SK-N-SH (cell line): Measurements from ENCODE around the gene KRT6B. TPM values are rescaled to one million over a fixed set of nuclear protein-coding genes. Genes with fewer than 3 reads are reported as not detected.

Experiments used
- CTCF ChIA-PET: fragments of 300-600, 350-600 bp; formaldehyde crosslinking; extraction: SDS; loops from one replicate; lab custom pipeline; 2021; lab: Yijun Ruan, JAX
- POLR2A ChIA-PET: fragments of 350-600 bp; sonication (Branson Sonifier 250); formaldehyde crosslinking; extraction: SDS; loops from one replicate; lab custom pipeline; 2020; ENCODE audit warnings: antibody characterized with exemption, inconsistent platforms; lab: Yijun Ruan, JAX
- DNase-seq: peaks from one replicate; pipeline ENCODE4 v3.0.0; 2012
- H2AFZ ChIP-seq: fragments of 200-600 bp; sonication (generic); 2 replicates; pipeline ENCODE4 v1.8.1; 2016; ENCODE audit warnings: antibody characterized with exemption, mild to moderate bottlenecking, low read depth
- H3F3A ChIP-seq: fragments of 200-600 bp; sonication (generic); replicated peaks from 2 replicates; pipeline ENCODE3; 2016; ENCODE audit warnings: antibody characterized with exemption, mild to moderate bottlenecking; ENCODE audit not compliant: insufficient read depth
- H3K27ac ChIP-seq, 2 experiments: fragments of 200-500 bp in 1 of 2; fragments of 200-600 bp in 1 of 2; sonication (Bioruptor generic) in 1 of 2; sonication (generic), shearing (Covaris generic) in 1 of 2; 2 replicates each; pipeline versions ENCODE4 v1.5.1 to v1.6.1; 2014 to 2016; ENCODE audit warnings: low read depth in 2 of 2, inconsistent platforms in 1 of 2, low read length in 1 of 2, mild to moderate bottlenecking in 1 of 2, mixed read lengths in 1 of 2
- H3K27me3 ChIP-seq: fragments of 200-600 bp; sonication (generic), shearing (Covaris generic); 2 replicates; pipeline ENCODE4 v1.6.1; 2016; ENCODE audit warnings: mixed run types; ENCODE audit not compliant: insufficient read depth
- H3K36me3 ChIP-seq, 2 experiments: fragments of 200-500 bp in 1 of 2; fragments of 200-600 bp in 1 of 2; sonication (Bioruptor generic) in 1 of 2; sonication (generic) in 1 of 2; replicated peaks in 1 of 2; 2 replicates each; pipeline versions ENCODE3 to v1.5.1; 2014 to 2016; ENCODE audit warnings: low read length in 1 of 2, mild to moderate bottlenecking in 1 of 2; ENCODE audit not compliant: insufficient read depth in 2 of 2, control insufficient read depth in 1 of 2
- H3K4me1 ChIP-seq, 2 experiments: fragments of 200-500 bp in 1 of 2; fragments of 200-600 bp in 1 of 2; sonication (Bioruptor generic) in 1 of 2; sonication (generic), shearing (Covaris generic) in 1 of 2; 2 replicates each; pipeline versions ENCODE4 v1.5.1 to v1.6.1; 2014 to 2016; ENCODE audit warnings: low read depth in 1 of 2, low read length in 1 of 2, mixed run types in 1 of 2; ENCODE audit not compliant: insufficient read depth in 2 of 2, control insufficient read depth in 1 of 2
- H3K4me2 ChIP-seq: fragments of 200-600 bp; sonication (generic), shearing (Covaris generic); 2 replicates; pipeline ENCODE4 v1.6.1; 2017; ENCODE audit warnings: mixed run types
- H3K4me3 ChIP-seq, 2 experiments: fragments of 200-500 bp in 1 of 2; fragments of 200-600 bp in 1 of 2; sonication (Bioruptor generic) in 1 of 2; sonication (generic), shearing (Covaris generic) in 1 of 2; 2 replicates each; pipeline versions ENCODE4 v1.5.1 to v1.8.1; 2014 to 2016; ENCODE audit warnings: low read depth in 2 of 2, inconsistent platforms in 1 of 2, low read length in 1 of 2, mild to moderate bottlenecking in 1 of 2, mixed read lengths in 1 of 2, moderate library complexity in 1 of 2
- H3K79me2 ChIP-seq: fragments of 200-600 bp; sonication (generic); 2 replicates; pipeline ENCODE4 v1.8.1; 2017; ENCODE audit warnings: mild to moderate bottlenecking; ENCODE audit not compliant: insufficient read depth
- H3K9ac ChIP-seq: fragments of 200-600 bp; sonication (generic); 2 replicates; pipeline ENCODE4 v1.6.1; 2017; ENCODE audit warnings: mixed run types
- H3K9me2 ChIP-seq: fragments of 200-600 bp; sonication (generic); 2 replicates; pipeline ENCODE4 v1.6.1; 2017; ENCODE audit warnings: mixed run types
- H3K9me3 ChIP-seq: fragments of 200-600 bp; sonication (generic); 2 replicates; pipeline ENCODE4 v1.6.1; 2017; ENCODE audit warnings: mixed run types, mild to moderate bottlenecking, moderate library complexity
- H4K20me1 ChIP-seq: fragments of 200-600 bp; sonication (generic); 2 replicates; pipeline ENCODE4 v1.6.1; 2017; ENCODE audit warnings: mild to moderate bottlenecking, mixed run types; ENCODE audit not compliant: insufficient read depth
- FOSL2 ChIP-seq: IDR thresholded peaks from 2 replicates; pipeline ENCODE4 v1.4.0; 2012; ENCODE audit warnings: low read depth, mild to moderate bottlenecking, moderate library complexity, borderline replicate concordance
- FOXJ3 ChIP-seq: sonication (generic); formaldehyde crosslinking; IDR thresholded peaks from 2 replicates; pipeline ENCODE4 v1.5.1; 2020; ENCODE audit warnings: mild to moderate bottlenecking, missing genetic modification reagents
- GABPA ChIP-seq: IDR thresholded peaks from 2 replicates; pipeline ENCODE4 v1.4.0; 2012; ENCODE audit warnings: low read depth, mild to moderate bottlenecking
- MAX ChIP-seq: IDR thresholded peaks from 2 replicates; pipeline ENCODE4 v1.4.0; 2012; ENCODE audit warnings: low read depth
- PBX3 ChIP-seq: IDR thresholded peaks from 2 replicates; pipeline ENCODE4; 2012
- RAD21 ChIP-seq: IDR thresholded peaks from 2 replicates; pipeline ENCODE4 v1.6.1; 2012; ENCODE audit warnings: mild to moderate bottlenecking, low read length
- RCOR1 ChIP-seq: fragments of 150-350 bp; IDR thresholded peaks from 2 replicates; pipeline ENCODE4 v1.6.1; 2017; ENCODE audit warnings: antibody characterized with exemption, low read length
- REST ChIP-seq: IDR thresholded peaks from 2 replicates; pipeline ENCODE4 v1.6.1; 2012; ENCODE audit warnings: mild to moderate bottlenecking, low read depth, low read length, moderate library complexity
- TAF1 ChIP-seq: IDR thresholded peaks from 2 replicates; pipeline ENCODE4 v1.6.1; 2012; ENCODE audit warnings: low read depth, mild to moderate bottlenecking, low read length, moderate library complexity, borderline replicate concordance
- TCF12 ChIP-seq: IDR thresholded peaks from 2 replicates; pipeline ENCODE4 v1.4.0; 2012
- TEAD4 ChIP-seq: IDR thresholded peaks from 2 replicates; pipeline ENCODE4 v1.4.0; 2012; ENCODE audit warnings: mild to moderate bottlenecking, borderline replicate concordance; ENCODE audit not compliant: insufficient read depth
- YY1 ChIP-seq: IDR thresholded peaks from 2 replicates; pipeline ENCODE4 v1.4.0; 2012; ENCODE audit warnings: low read depth, mild to moderate bottlenecking
- WGBS: methylation state at CpG from one replicate; pipeline ENCODE4 v1.1.6; 2017; ENCODE audit warnings: low lambda C conversion rate; 5-methylcytosine and 5-hydroxymethylcytosine counted together
- polyA plus RNA-seq, 3 experiments: library from polyadenylated mRNA; depleted of rRNA; stranded (reverse); fragments of >200 nt; gene quantifications; 2 replicates each; pipeline ENCODE4 v1.2.3, GENCODE V29; 2012
- TF ChIP-seq, protein P1 (sequence below): fragments of 200-600 bp; sonication (generic); IDR thresholded peaks from 2 replicates; pipeline ENCODE4 v1.6.1; 2017; ENCODE audit warnings: antibody characterized with exemption, mild to moderate bottlenecking, moderate library complexity
- TF ChIP-seq, protein P2 (sequence below): IDR thresholded peaks from 2 replicates; pipeline ENCODE4 v1.4.0; 2012; ENCODE audit warnings: low read depth, borderline replicate concordance

The KRT6B gene
- polyA plus RNA-seq, 1 of the 3 experiments (the other 2 are of a cell fraction), result not detected

DNA sequence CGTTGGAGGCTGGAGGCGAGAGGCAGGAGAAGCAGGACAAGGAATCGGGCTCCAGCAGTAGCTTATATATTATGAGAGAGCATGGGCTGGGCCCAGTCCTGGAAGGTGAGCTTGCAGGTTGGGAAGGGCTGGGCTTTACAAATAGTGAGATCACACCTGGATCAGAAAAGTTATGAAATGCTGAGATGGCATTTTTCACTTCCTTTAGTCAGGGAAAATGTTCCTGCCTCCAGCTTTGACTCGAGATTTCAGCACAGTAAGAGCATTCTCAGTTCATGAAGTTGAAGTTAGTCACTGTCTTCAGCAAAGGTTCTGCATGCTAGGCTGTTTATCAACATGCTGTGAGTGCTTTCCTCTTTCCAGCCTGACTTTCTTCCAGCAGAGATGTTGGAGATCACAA lies 21.8 kb upstream of the KRT6B start, which contains the start of gene KRT6C (continued):
- TF ChIP-seq, protein P1, sequence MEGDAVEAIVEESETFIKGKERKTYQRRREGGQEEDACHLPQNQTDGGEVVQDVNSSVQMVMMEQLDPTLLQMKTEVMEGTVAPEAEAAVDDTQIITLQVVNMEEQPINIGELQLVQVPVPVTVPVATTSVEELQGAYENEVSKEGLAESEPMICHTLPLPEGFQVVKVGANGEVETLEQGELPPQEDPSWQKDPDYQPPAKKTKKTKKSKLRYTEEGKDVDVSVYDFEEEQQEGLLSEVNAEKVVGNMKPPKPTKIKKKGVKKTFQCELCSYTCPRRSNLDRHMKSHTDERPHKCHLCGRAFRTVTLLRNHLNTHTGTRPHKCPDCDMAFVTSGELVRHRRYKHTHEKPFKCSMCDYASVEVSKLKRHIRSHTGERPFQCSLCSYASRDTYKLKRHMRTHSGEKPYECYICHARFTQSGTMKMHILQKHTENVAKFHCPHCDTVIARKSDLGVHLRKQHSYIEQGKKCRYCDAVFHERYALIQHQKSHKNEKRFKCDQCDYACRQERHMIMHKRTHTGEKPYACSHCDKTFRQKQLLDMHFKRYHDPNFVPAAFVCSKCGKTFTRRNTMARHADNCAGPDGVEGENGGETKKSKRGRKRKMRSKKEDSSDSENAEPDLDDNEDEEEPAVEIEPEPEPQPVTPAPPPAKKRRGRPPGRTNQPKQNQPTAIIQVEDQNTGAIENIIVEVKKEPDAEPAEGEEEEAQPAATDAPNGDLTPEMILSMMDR, result no peak
- no peak for TF ChIP-seq TCF12

DNA sequence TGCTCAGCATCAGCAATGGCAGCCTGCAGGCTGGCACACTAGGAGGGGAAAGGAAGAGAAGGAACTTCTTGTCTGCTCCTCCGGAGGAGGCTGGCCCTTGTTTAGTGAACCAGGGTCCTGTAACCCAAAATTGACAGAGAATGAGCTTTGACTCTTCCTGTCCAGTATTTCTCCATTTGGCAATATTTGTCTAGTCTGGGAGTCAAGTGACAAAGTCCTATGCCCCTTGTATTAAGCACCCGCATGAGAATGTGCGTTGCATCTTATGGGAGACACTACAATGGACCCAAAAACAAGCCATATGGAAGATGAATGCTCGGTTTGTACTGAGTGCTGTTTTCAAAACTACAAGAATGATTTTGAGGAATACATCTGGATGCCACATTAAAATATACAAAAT lies 17.9 kb upstream of the KRT6B start:
- H3K9me2 ChIP-seq, result no peaks in the 10 kb centered on the region
- no peak for DNase-seq
- H3K4me3 ChIP-seq, result no peak overlapping the region
- CTCF ChIA-PET, result no interaction called here
- H2AFZ ChIP-seq, result no peak overlapping the region
- no peak for TF ChIP-seq MAX
- TF ChIP-seq, protein P2, sequence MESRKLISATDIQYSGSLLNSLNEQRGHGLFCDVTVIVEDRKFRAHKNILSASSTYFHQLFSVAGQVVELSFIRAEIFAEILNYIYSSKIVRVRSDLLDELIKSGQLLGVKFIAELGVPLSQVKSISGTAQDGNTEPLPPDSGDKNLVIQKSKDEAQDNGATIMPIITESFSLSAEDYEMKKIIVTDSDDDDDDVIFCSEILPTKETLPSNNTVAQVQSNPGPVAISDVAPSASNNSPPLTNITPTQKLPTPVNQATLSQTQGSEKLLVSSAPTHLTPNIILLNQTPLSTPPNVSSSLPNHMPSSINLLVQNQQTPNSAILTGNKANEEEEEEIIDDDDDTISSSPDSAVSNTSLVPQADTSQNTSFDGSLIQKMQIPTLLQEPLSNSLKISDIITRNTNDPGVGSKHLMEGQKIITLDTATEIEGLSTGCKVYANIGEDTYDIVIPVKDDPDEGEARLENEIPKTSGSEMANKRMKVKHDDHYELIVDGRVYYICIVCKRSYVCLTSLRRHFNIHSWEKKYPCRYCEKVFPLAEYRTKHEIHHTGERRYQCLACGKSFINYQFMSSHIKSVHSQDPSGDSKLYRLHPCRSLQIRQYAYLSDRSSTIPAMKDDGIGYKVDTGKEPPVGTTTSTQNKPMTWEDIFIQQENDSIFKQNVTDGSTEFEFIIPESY, result no peak
- no peak for TF ChIP-seq YY1
- no peak for TF ChIP-seq FOXJ3 (CRISPR knock-in tag)
- TF ChIP-seq REST, result no peak
- TF ChIP-seq FOSL2, result no peak
- no peak for TF ChIP-seq TAF1
- no peak for TF ChIP-seq RAD21
- TF ChIP-seq GABPA, result no peak
- TF ChIP-seq RCOR1, result no peak
- TF ChIP-seq TEAD4, result no peak
- no peak for TF ChIP-seq PBX3
- POLR2A ChIA-PET, result no interaction called here
- H3F3A ChIP-seq, result no peaks in the 10 kb centered on the region
- no peaks in the 10 kb centered on the region for H4K20me1 ChIP-seq
- no peaks in the 10 kb centered on the region for H3K36me3 ChIP-seq
- no peak overlapping the region for H3K4me2 ChIP-seq
- no peak overlapping the region for H3K9ac ChIP-seq
- H3K27ac ChIP-seq, result no peak overlapping the region
- H3K4me1 ChIP-seq, result no peaks in the 10 kb centered on the region
- WGBS, result 42% methylated on average over 4 of the region's 4 CpGs
- H3K9me3 ChIP-seq, result no peaks in the 10 kb centered on the region
- no peaks in the 10 kb centered on the region for H3K79me2 ChIP-seq
- H3K27me3 ChIP-seq, result peaks cover 26% of the 10 kb centered on the region; the same call in 1 of the 2 replicates
